Measurements from ENCODE around the gene ANKRD40. TPM values are rescaled to one million over a fixed set of nuclear protein-coding genes. Genes with fewer than 3 reads are reported as not detected.

Gene ANKRD40
- total RNA-seq, 1 experiment from 2014 or later, result 72.0 TPM

GRCh38 chr17:50676065-50676975 lies 31.4 kb downstream of the ANKRD40 start:
- no peaks in the 10 kb centered on the region for H3K9me3 ChIP-seq (ENCODE audit: control insufficient read depth in 1 of 2, insufficient read depth in 1 of 2, low read depth in 1 of 2, low read length in 2 of 2)
- no peaks in the 10 kb centered on the region for H3K79me2 ChIP-seq (ENCODE audit: insufficient read depth, low read length)
- no peak overlapping the region for H2AFZ ChIP-seq (ENCODE audit: low read depth, low read length, poor library complexity, severe bottlenecking)
- no peaks in the 10 kb centered on the region for H3K9me2 ChIP-seq (ENCODE audit: insufficient read depth)
- BruUV-seq (replicated peaks), result no TSS peak
- ChIA-PET RAD21 (ENCODE audit: low non-redundant PET in 1 of 2, low total read pairs in 2 of 2, uncharacterized antibody in 2 of 2, unreplicated experiment in 2 of 2) (no interaction called here), POLR2A (interaction anchor here (0.7 to 0.9 kb wide), 2 partner anchors 9 to 37 kb away, joined by 3 to 4 read pairs; no protein-coding TSS in a partner anchor), CTCF (no interaction called here)
- 0 out of 2 replicates have a peak, but pooled peaks have one; percentile 25 for ATAC-seq
- TF ChIP-seq SRF (IDR thresholded peaks at IDR 0.05; ENCODE audit: low read depth) (no peak), CTCF (IDR thresholded peaks at IDR 0.05 in 2 of 3, conservative IDR thresholded peaks at IDR 0.05 in 1 of 3; ENCODE audit: borderline replicate concordance in 1 of 3, insufficient read depth in 1 of 3, low read depth in 2 of 3, low read length in 2 of 3) (no peak; a peak in 1 of 6 replicates), SIN3A (IDR thresholded peaks at IDR 0.05; ENCODE audit: low read depth) (no peak), YY1 (IDR thresholded peaks at IDR 0.05; ENCODE audit: extremely low read depth, insufficient replicate concordance, low read depth, low read length) (no peak), POLR2A (IDR thresholded peaks at IDR 0.05; ENCODE audit: borderline replicate concordance, extremely low read depth, insufficient read depth, insufficient read length) (no peak), ZFX (IDR thresholded peaks at IDR 0.05) (no peak), CBX3 (IDR thresholded peaks at IDR 0.05; ENCODE audit: low read depth) (no peak), ZNF274 (IDR thresholded peaks at IDR 0.05; ENCODE audit: low read depth, low read length) (no peak), ATF3 (IDR thresholded peaks at IDR 0.05) (no peak), POLR2AphosphoS5 (IDR thresholded peaks at IDR 0.05; ENCODE audit: low read depth, low read length) (no peak), REST (IDR thresholded peaks at IDR 0.05; ENCODE audit: low read depth) (no peak), FOSL1 (IDR thresholded peaks at IDR 0.05; ENCODE audit: low read depth) (no peak)
- intact Hi-C loops (cut with micrococcal nuclease), result no loop called here
- no peak overlapping the region for H3K4me3 ChIP-seq (replicated peaks in 1 of 2; ENCODE audit: low read depth in 1 of 2, low read length in 2 of 2)
- peak overlapping the region; percentile 20; the same call in 1 of the 2 replicates for H3K4me2 ChIP-seq (ENCODE audit: low read length)
- no peaks in the 10 kb centered on the region for H4K20me1 ChIP-seq (ENCODE audit: insufficient read depth)
- peaks cover 16 to 41% of the 10 kb centered on the region in 2 experiments for H3K4me1 ChIP-seq (ENCODE audit: control insufficient read depth in 1 of 2, insufficient read depth in 2 of 2, low read length in 2 of 2)
- no peaks in the 10 kb centered on the region for H3K27me3 ChIP-seq (ENCODE audit: insufficient read depth, low read length)
- no peak for DNase-seq (ENCODE audit: low read depth, low spot score)
- no peak overlapping the region; the same call in 1 of the 2 replicates for H3K27ac ChIP-seq (ENCODE audit: low read depth, low read length)
- no peaks in the 10 kb centered on the region for H3K36me3 ChIP-seq (ENCODE audit: control insufficient read depth in 1 of 2, insufficient read depth in 2 of 2, low read length in 2 of 2)
- no peak overlapping the region for H3K9ac ChIP-seq (ENCODE audit: low read length)
